Amygdala (tissue), 56 donors: Measurements from ENCODE around the gene ANAPC5.
"Not testable (repeated sequence)": the region's sequence is repeated elsewhere in the genome, so short reads cannot be mapped to it uniquely, and the experiment has no call there.

Experiments
- DNase-seq, 56 donors: peaks; one replicate each; lab custom pipeline; 2025; lab: John Stamatoyannopoulos, UW

ANAPC5 gene

DNA sequence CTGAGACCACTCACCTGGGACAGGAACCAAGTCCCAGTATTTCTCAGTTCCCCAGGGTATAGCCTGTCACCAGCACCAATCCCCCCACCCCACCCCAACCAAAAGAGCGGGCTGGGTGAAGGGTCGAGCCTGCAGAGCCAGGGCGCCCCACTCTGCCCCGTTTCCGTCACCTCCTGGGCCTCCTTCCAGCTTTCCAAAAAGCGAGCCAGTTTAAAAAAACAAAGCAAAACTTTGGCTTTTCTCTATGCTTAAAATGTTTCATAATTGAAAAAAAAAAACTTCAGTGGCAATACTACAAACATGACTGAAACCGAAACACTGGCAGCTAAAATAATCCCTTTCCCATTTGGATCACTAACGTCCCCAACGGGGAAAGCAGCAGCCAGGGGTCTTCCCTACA lies 63.2 kb downstream of the ANAPC5 start:
- peak in 1 of 56 donors; percentile 12 for DNase-seq

DNA sequence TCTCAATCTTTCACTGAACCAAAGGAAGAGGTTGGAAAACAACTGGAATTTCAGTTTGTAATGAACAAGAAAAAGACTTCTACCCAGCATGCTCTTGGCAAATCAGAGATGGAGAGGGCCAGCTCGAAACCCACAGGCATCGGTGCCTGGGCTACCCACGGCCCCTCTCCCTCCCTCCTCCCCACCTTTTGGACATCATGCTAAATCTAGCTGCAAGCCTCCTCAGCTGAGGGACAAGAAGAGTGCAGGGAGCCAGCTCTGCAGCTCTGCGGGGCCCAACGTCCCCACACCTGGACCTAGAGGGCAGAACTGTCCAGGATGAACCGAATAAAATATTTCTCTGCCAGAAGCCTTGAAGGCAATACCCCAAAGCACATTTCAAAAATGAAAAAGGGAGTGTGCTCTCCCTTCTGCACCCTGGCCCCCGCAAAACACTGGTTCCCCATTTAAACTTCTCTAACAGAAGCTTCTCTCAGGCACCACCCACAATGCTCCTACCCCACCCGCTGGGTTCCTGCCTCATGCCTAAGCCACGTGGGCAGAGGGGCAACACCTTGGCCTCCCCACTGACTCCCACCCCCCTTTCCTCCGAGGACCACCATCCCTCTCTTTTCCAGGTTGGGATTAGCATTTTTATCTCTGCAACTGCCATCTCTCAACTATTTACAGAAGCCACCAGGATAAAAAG lies 63.9 kb downstream of the ANAPC5 start:
- peak in 10 of 56 donors; percentile 8 to 43 (median 20) for DNase-seq

DNA sequence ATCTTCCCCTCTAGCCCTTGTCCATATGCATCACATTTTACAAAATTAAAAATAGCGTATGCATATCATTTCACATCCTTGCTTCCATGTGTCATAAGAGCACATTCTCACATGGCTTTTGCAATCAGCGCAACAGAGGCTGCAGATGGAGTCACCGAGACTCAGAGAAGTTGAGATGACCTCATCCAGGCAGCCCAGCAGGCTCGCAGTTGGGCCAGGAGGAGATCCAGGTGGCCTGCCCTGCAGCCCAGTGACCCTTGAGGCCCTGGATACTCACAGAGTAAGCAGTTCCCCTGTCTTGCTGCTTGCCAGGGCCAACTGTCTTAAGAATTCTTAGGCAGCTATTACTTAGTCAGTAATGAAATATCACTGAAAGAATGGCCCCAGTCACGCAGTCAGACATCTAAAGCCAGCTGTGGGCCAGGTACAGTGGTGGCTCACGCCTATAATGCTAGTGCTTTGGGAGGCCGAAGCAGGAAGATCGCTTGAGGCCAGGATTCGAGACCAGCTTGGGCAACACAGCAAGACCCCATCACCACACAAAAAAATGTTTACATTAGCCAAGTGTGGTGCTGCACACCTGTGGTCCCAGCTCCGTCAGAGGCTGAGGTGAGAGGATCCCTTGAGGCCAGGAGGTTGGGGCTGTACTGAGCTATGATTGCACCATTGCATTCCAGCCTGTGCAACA lies 64.8 kb downstream of the ANAPC5 start:
- peak in 1 of 56 donors; percentile 3 for DNase-seq

DNA sequence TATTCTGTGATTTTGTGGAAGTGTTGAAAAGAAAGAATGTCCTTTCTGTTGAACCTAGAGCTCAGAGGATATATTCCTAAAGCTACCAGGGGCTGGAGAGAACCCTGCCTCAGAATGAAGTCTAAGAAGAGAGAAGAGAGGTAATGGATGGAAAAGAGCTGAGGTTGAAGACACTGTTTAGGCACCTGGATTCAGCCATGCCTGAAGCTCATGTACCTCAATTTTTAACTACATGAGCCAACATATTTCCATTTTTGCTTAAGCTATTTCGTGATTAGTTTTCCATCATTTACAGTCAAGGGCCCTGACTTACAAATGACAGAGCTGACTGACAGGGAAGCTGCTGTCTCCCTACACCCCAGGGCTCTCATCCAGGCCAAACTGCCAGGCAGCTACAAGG lies 66.4 kb downstream of the ANAPC5 start:
- no peak for DNase-seq

DNA sequence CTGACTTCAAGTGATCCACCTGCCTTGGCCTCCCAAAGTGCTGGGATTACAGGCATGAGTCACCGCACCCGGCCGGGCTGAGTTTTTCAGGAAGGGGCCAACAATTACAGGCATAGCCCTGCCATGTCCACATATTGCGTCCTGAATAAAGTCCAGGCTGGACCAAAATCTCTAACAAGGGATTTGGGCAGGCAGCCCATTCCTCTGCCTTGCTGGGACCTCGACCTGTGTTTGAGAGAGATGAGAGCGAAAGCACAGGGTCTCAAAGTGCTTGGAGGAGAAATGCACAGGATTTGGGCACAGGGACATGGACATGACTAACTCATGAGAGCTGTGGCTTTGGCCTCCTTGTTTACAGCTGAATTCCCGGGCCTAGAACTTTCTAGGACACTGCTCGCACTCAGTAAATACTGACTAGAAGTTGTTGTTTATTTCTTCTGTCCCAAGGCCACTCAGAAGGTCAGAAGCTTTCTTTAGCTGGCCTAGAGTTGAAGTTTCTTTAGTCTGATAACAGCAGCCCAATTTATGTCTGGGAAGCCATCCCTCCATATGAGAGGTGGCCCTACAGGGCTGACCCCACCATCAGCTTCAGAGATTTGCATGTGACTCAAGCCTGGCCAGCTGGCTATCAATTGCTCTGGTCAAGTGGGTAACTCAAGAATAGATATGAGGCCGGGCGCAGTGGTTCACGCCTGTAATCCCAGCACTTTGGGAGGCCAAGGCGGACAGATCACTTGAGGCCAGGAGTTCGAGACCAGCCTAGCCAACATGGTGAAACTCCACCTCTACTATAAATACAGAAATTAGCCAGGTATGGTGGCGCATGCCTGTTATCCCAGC lies 67.4 kb downstream of the ANAPC5 start:
- DNase-seq = no peak

DNA sequence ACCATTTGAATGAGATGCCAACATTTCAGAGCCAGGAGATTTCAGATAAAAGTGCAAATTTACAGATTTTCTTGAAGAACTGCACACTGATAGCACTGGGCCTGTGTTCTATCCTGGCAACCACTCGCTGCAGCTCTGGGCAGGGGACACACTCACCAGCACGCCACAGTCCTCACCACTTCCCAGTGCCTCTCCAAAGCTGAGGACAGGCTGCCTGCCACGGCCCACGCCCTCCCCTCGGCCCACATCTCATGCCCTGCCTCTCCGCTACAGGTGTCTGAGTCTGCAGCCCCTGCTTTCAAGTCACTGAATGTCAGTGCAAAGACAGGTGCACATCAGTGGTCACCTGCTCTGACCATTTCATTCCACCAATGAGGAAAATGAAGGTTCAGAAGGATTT lies 68.4 kb downstream of the ANAPC5 start:
- DNase-seq = no peak

DNA sequence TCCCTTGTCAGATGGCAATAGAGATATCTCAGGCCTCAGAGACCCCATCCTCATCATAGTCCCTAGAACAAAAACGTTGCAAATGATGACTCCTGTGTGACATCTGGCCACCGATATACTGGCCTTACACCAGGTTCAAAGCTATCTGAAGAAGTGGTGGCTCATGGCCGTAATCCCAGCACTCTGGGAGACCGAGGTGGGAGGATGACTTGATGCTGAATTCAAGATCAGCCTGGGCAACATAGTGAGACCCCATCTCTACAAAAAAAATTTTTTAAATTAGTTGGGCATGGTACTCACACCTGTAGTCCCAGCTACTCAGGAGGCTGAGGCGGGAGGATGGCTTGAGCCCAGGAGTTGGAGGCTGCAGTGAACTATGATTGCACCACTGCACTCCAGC lies 68.8 kb downstream of the ANAPC5 start:
- DNase-seq = no peak

DNA sequence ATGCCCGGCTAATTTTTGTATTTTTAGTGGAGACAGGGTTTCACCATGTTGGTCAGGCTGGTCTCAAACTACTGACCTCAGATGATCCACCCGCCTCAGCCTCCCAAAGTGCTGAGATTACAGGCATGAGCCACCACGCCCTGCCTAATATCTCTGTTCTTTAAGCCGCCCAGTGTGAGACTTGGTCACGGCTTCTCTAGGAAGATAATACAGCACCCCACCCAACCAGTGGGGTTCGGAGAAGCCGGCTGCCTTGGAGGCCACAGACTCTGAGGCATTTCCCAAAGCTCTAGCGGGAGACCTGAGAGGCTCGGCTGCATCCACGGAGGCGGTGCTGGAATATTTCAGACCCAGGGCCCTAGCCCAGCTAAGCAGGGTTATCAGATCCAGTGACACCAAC lies 69.3 kb downstream of the ANAPC5 start:
- not testable (repeated sequence) for DNase-seq

DNA sequence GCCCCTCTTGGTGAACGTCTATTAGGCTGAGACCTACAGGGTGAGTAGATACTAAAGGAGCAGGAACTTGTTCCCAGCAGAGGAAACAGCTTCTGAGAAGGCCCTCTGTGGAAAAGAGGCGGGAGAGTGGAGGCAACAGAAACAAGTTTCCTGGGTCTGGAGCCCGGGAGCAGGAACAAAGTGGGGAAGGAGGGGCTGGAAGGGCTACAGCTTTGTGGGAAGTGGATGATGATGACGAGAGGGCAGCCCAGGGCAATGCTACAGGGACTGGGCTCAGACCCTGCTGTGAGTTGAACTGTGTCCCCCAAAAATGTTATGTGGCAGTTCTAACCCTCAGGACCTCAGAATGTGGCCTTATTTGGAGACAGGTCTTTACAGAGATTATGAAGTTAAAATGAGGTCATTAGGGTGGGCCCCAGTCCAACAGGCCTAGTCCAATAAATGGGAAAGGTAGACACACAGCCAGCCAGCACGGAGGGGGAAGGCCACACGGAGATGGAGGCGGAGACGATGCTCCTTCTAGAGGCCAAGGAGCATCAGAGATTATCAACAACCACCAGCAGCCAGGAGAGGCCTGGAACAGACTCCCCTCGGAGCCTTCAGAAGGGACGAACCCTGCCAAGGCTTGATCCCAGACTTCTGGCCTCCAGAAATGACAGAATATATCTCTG lies 70.0 kb downstream of the ANAPC5 start:
- no peak for DNase-seq

DNA sequence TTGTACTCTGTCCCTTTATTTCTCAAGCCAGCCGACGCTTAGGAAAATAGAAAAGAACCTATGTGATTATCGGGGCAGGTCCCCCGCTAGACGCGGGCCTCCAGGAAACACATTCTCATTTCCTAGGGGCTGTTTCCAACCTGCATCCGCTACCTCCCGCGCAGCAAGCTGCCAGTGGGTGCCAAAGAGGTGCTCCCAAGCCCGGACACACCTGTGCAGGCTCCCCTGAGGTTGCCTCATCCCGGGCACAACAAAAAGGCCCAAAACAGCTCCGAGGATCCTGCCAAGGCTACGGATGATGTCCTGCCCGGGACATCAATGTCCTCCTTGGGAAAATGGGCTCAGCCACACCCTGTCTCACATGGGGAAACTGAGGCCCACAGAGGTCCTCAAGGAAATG lies 71.1 kb downstream of the ANAPC5 start:
- not testable (repeated sequence) for DNase-seq

DNA sequence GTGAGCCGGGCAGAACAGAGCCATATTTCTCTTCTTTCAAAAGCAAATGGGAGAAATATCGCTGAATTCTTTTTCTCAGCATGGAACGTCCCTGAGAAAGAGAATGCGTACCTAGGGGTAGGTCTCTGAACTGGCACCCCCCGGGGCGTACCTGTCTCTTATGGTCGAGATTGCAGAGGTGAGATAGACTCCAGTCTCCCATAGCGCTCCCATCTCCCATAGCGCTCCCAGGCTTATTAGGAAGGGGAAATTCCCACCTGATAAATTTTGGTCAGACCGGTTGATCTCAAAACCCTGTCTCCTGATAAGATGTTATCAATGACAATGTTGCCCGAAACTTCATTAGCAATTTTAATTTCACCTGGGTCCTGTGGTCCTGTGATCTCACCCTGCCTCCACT lies 71.7 kb downstream of the ANAPC5 start:
- not testable (repeated sequence) for DNase-seq

DNA sequence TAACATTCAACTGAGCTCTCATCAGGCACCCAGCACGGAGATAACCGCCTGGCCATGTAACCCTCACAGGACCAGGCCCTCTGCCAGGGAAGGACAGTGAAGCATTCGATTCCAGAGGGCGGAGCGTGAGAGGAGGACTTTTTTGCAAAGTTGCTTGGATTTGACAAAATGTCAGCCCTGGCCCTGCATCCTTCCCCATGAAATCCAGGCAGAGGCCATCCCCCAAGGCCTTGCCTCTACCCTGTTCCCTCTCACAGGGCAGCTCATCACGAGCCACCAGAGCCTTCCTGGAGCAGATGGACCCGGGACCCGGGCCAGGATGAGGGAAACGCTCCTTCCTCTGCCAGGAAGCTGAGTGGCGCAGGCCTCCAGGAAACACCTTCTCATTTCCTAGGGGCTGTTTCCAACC lies 72.7 kb downstream of the ANAPC5 start:
- DNase-seq = peak in 17 of 56 donors; percentile 4 to 60 (median 43)

DNA sequence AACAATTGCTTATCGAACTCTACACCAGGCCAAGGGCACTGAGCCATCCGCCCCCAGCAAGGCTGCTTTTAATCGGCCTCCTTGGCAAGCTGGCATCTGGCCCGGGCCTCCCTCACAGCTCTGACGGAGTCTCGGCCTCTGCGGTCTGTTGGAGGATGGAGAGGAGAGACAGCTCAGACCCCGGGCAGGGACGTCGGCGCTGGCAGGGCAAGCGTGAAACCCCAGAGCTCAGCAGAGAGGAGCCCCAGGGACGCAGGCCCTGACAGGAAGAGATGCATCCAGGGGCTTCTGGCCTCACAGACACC lies 73.2 kb downstream of the ANAPC5 start:
- DNase-seq = peak in 7 of 56 donors; percentile 12 to 60 (median 17)

DNA sequence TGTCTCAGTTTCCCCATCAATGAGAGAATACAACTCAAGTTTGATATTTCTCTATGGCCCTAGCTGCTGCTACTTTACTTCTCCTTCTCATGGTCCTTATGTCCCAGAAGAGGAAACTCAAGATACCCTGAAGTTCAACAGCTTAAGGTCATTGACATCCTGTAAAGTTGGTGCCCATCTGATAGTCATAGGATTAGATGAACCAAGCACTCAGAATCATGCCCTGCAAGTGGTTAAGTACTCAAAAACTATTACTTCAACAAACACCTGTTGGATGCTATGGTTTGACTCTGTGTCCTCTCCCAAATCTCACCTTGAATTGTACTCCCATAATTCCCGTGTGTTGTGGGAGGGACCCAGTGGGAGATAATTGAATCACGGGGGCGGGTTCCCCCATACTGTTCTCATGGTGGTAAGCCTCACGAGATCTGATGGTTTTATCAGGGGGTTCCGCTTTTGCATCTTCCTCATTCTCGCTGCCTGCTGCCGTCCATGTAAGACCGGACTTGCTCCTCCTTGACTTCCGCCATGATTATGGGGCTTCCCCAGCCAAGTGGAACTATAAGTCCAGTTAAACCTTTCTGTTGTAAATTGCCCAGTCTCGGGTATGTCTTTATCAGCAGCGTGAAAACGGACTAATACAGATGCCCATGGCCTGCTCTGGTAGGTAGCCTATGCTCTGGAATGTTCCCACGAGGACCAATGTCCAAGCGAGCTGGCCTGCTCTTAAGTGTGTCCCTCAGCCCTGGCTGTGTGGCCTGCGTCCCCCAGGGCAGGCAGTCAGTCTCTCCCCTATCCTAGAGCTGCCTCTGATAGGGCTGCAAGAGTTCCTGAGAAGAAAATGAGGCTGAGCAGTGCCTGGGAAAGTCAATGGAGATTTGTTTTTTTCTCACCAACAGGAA lies 73.8 kb downstream of the ANAPC5 start:
- no peak for DNase-seq

DNA sequence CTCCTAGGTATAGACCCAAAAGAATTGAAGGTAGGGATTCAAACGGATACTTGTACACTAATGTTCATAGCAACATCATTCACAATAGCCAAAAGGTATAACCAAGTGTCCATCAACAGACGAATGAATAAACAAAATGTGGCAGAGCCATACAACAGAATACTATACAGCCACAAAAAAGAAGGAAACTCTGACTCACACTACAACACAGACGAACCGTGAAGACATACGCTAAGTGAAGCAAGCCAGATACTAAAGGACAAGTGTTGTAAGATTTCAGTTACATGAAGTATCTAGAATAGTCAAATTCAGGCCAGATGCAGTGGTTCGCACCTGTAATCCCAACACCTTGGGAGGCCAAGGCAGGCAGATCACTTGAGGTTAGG lies 74.8 kb downstream of the ANAPC5 start:
- DNase-seq = no peak

DNA sequence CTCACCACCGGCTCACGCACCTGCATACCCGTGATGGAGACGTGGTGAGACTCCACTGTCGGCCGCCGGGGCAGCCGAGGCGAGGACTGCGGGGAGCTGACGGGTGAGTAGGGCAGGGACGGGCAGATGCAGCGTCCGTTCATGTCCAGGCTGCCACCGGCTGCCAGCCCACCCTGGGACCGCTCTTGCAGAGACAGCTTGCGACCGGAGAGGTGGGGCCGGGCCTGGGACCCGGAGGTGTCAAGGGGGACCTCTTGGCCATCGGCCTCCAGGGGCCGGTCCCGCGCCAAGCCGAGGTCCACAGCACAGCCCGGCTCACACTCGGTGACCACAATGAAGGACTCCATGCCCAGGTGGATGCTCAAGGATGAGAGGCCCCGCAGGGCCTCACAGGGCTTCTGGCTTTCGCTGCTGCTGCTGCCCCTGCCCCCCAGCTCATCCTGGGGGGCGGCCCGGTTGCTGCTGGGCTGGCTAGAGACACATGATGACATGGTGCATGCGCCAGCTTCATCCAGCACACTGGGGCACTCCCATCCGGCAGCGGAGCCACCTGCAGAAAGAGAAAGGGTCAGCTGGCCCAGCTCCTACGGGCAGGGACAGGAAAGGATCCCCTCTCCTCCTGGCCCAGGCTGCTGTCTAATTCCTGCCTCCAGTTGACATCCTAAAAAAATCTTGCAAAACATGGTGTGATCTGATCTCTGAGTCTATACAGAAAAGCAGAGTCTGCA lies 78.0 kb downstream of the ANAPC5 start:
- DNase-seq = no peak

DNA sequence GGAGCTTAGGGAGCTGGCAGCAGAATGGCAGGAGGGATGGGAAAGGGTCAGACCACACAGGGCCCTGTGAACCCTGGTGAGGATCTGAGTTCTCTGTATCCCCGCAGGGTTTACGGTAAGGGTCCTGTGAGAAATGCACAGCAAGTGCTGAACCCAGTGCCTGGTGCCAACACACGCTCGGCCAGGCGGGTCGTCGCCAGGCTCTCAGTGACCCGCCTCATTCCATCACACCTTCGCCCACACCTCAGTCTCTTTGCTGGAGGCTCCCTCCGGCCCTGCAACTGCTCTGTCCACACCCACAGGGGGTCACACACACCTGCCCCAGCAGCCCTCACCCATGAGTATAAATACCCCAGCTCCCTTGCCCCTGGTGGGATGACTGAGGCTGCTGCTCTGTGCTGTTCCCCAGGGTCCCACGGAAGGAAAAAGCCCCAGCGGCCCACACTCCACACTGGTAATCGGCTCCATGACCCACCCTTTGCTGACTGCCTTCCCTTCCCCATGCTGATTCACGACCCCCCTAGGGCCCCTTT lies 78.8 kb downstream of the ANAPC5 start:
- no peak for DNase-seq

DNA sequence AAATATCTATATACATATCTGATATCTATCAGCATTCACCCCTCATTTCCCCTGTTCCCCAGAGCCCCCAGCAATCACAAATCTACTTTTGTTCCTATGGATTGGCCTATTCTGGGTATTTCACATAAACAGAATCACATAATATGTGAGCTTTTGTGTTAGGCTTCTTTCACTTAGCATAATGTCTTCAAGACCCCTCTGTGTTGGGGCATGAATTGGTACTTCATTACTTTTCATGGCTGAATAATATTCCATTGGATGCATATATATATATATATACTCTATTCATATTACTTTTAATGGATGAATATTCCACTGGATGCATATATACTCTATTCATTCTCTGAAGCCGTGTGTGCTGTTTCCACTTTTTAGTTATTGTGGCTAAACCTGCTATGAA lies 84.4 kb downstream of the ANAPC5 start:
- no peak for DNase-seq

DNA sequence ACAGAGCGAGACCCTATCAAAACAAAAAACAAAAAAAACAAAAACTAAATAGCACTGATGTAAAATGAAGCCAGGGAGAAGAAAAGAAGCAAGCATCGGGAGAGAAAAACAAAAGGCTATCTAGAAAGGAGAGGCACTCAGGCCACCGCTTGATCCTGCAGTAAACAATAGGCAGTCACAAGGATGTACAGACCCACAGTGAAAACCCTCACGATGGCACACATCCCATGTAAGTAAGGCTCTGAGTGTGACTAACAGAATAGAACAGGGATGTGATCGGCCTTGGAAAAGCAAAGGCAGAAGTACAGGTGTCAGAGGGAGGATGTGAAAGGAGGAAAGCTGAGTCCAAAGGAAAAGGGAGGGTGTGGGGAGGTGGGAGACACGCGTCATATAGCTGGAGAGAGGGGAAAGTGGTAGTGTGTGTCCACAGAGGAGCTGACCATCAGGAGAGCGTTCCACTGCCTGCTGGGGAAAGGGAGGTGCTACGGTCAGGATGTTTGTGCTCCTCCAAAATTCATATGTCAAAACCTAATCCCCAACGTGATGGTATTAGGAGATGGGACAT lies 87.2 kb downstream of the ANAPC5 start:
- DNase-seq = no peak
